Erythroblast (primary cell): Measurements from ENCODE around the gene AKR7A2.

Experiments
- DNase-seq, 2 experiments: peaks; one replicate each; lab custom pipeline; 2025; lab: John Stamatoyannopoulos, UW
- GATA1 ChIP-seq: IDR thresholded peaks from 2 replicates; pipeline ENCODE4 v1.6.1; 2011; ENCODE audit warnings: low read depth, mild to moderate bottlenecking, control low read depth, low read length, moderate library complexity
- POLR2A ChIP-seq: IDR thresholded peaks from 2 replicates; pipeline ENCODE4 v1.6.1; 2011; ENCODE audit warnings: mild to moderate bottlenecking, low read length

Gene AKR7A2

GRCh38 chr1:19349999-19350398 lies 38.1 kb upstream of the AKR7A2 start:
- no peak for DNase-seq
- no peak for TF ChIP-seq POLR2A
- TF ChIP-seq GATA1, result no peak

GRCh38 chr1:19348441-19349198 lies 36.7 kb upstream of the AKR7A2 start:
- DNase-seq, result no peak
- TF ChIP-seq GATA1 (no peak), POLR2A (no peak)

GRCh38 chr1:19347533-19348172 lies 35.7 kb upstream of the AKR7A2 start:
- no peak for TF ChIP-seq POLR2A
- TF ChIP-seq GATA1, result no peak
- no peak for DNase-seq

- DNase-seq, result no peak
- TF ChIP-seq GATA1 (no peak), POLR2A (no peak)
These were observed 34.1 kb upstream of the AKR7A2 start for GRCh38 chr1:19346026-19346425.

- DNase-seq, result no peak
- TF ChIP-seq GATA1 (no peak), POLR2A (no peak)
These were observed 33.4 kb upstream of the AKR7A2 start for GRCh38 chr1:19345391-19345790.

GRCh38 chr1:19344831-19345230 lies 32.9 kb upstream of the AKR7A2 start:
- no peak for TF ChIP-seq GATA1
- TF ChIP-seq POLR2A, result no peak
- no peak for DNase-seq

GRCh38 chr1:19344372-19344810 lies 32.4 kb upstream of the AKR7A2 start:
- peak; percentile 21 to 53 for DNase-seq
- TF ChIP-seq GATA1 (no peak), POLR2A (no peak)

- DNase-seq, result no peak
- TF ChIP-seq POLR2A (no peak), GATA1 (no peak)
These were observed 31.8 kb upstream of the AKR7A2 start for GRCh38 chr1:19343617-19344350.

GRCh38 chr1:19342894-19343616 lies 31.1 kb upstream of the AKR7A2 start:
- no peak for DNase-seq
- no peak for TF ChIP-seq POLR2A
- TF ChIP-seq GATA1, result no peak

- TF ChIP-seq POLR2A, result no peak
- no peak for TF ChIP-seq GATA1
- DNase-seq, result no peak
These were observed 30.3 kb upstream of the AKR7A2 start for GRCh38 chr1:19342062-19342750.

- no peak for TF ChIP-seq POLR2A
- TF ChIP-seq GATA1, result no peak
- peak; percentile 73 to 85 for DNase-seq
These were observed 29.5 kb upstream of the AKR7A2 start for GRCh38 chr1:19341201-19342061.

- DNase-seq, result no peak
- TF ChIP-seq GATA1 (no peak), POLR2A (no peak)
These were observed 28.5 kb upstream of the AKR7A2 start for GRCh38 chr1:19340387-19340937.
